Brain microvascular endothelial cell (primary cell): Measurements from ENCODE around the gene IGSF9B.
A peak's percentile ranks its signal among the peaks of the same experiment; 100 is the strongest.

Experiments used
- DNase-seq: peaks from one replicate; pipeline ENCODE4 v3.0.0-alpha.2; 2020
- H3K27ac ChIP-seq: fragments of 250-450 bp; sonication (Bioruptor Pico); 2 replicates; pipeline ENCODE4 v1.5.1; 2020; ENCODE audit warnings: mild to moderate bottlenecking, moderate library complexity
- H3K27me3 ChIP-seq: fragments of 250-450 bp; sonication (Bioruptor Pico); replicated peaks from 2 replicates; pipeline ENCODE4 v1.5.1; 2020; ENCODE audit warnings: mild to moderate bottlenecking
- H3K36me3 ChIP-seq: fragments of 250-450 bp; sonication (Bioruptor Pico); replicated peaks from 2 replicates; pipeline ENCODE4 v1.5.1; 2020; ENCODE audit warnings: mild to moderate bottlenecking
- H3K4me3 ChIP-seq: 2 replicates; pipeline ENCODE4 v1.5.1; 2011; ENCODE audit warnings: low read depth, mild to moderate bottlenecking, control low read depth, low read length, moderate library complexity
- CTCF ChIP-seq: IDR thresholded peaks from 2 replicates; pipeline ENCODE4 v1.5.1; 2011; ENCODE audit warnings: low read depth, mild to moderate bottlenecking, moderate library complexity, low read length, control low read depth, inconsistent platforms; ENCODE audit errors: missing control alignments
- in situ Hi-C: cut with HindIII; loops from 2 replicates; pipeline ENCODE4 v1.10.0; 2017; ENCODE audit warnings: low sequenced_read_pairs, low pct_ligation_motif_present

The IGSF9B gene

GRCh38 chr11:133936592-133936991 is 20.2 kb downstream of the IGSF9B start:
- Histone ChIP-seq H3K36me3 (no peaks in the 10 kb centered on the region), H3K4me3 (no peak overlapping the region), H3K27ac (no peak overlapping the region), H3K27me3 (no peaks in the 10 kb centered on the region)
- no peak for DNase-seq
- TF ChIP-seq CTCF = no peak
- in situ Hi-C loops = no loop called here

DNA sequence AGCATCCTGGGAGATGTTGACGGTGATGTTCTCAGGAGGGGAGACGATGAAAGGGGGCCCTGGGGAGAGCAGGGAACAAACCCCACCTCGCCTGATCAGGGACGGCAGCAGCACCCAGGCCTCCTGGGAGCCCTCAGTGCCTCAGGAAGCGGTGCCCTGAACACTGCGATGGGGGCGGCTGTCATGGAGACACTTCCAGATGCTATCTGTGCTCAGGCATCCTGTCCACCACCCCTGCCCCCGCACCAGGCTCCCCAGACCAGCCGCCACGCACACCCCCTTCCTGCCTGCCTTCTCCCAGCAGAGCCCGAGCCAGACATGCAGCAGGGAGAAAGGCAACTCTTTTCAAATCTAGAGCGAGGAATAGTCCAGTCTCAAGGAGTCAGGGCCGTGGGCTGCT is 20.6 kb downstream of the IGSF9B start:
- Histone ChIP-seq H3K4me3 (no peak overlapping the region), H3K27me3 (no peaks in the 10 kb centered on the region), H3K36me3 (no peaks in the 10 kb centered on the region), H3K27ac (no peak overlapping the region)
- in situ Hi-C loops = no loop called here
- DNase-seq = no peak
- TF ChIP-seq CTCF = no peak

DNA sequence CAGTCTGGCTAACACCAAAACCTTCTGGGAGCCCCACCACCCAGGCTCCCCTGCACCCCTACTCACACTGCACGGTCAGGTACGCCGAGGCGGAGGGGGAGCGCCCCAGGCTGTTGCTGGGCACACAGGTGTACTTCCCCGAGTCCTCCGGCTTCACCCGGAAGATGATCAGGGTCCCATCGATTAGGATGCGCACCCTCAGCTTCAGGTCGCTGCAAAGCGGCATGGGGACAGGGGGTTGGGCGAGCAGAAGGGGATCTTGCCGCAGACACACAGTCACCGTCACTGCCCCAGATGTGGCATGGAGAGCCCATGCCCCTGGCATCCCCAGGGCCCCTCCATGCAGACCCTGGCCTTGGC is 21.2 kb downstream of the IGSF9B start:
- DNase-seq = no peak
- in situ Hi-C loops = no loop called here
- no peak for TF ChIP-seq CTCF
- no peak overlapping the region for H3K27ac ChIP-seq
- H3K4me3 ChIP-seq = no peak overlapping the region
- H3K36me3 ChIP-seq = no peaks in the 10 kb centered on the region
- no peaks in the 10 kb centered on the region for H3K27me3 ChIP-seq

DNA sequence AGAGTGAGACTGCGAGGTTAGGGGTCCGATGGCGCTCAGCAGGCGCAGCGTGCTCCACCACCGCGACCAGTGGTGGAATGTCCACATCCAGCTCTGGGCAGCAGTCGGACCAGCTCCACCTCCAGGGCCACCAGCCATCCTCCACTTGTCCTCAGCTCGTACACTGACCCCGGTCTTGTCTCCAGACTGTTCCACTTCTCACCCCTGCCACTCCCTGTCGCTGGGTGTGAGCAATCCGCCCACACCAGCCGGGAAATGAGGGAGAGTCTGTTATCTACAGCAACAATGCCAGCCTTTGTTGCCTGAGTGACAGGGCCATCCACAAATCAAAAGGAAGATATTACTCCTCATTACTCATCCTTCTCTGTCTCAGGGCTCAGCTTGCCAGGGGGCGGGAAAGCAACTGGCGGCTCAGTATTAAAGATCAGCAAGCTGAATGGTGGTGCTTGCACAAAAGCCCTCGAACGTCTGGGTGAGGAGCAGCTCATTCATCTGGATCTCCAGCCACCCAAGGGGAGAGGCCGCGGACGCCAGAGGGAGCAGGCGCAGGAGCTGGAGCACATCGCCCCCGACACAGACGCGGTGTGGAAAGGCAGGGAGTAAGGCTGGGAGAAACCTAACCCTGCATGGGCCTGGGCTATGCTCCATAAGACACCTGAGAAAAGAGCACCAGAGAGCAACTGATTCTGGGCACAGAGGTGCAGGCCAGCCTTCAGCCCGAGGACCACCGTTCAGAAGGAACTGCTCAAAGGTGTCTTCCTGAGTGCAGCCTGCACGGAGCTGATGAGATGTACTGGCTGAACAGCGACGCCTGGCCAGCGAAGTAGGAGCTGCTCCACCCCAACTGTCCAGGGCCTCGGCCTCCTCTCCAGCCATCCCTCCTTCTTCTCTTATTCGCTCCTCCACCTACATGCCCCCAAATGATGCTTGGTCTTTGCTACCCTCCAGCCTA is 21.9 kb downstream of the IGSF9B start:
- no peak for TF ChIP-seq CTCF
- peak; percentile 56 for DNase-seq
- Histone ChIP-seq H3K4me3 (no peak overlapping the region), H3K27ac (no peak overlapping the region), H3K27me3 (no peaks in the 10 kb centered on the region), H3K36me3 (no peaks in the 10 kb centered on the region)
- in situ Hi-C loops = no loop called here

DNA sequence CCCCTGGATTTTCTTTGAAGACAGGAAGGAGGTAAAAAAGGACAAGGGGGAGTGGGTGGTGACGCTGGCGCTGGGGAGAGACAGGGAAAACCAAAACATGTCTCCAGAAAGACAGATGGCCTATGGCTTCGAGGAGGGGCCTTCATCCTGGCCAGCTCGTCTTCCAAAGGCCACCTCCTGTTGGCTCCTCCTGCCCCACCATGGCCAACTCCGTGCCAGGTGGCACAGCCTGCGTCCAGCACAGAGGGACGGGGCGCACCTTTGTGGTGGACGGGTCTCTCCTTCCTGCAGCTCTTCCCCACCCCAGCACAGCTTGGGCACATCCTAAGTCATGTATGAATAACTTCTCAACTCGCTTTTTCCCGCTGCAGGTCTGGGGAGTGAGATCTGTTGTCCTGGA is 22.7 kb downstream of the IGSF9B start:
- Histone ChIP-seq H3K27me3 (no peaks in the 10 kb centered on the region), H3K27ac (no peak overlapping the region), H3K36me3 (no peaks in the 10 kb centered on the region), H3K4me3 (no peak overlapping the region)
- DNase-seq = no peak
- no peak for TF ChIP-seq CTCF
- in situ Hi-C loops = no loop called here
